Hematopoietic multipotent progenitor cell treated with erythropoietin and hydrocortisone succinate and interleukin-3 and kit ligand, for 15 days (in vitro differentiated cells): Measurements from ENCODE around the gene MCF2L2.
"Not testable (repeated sequence)": the region's sequence is repeated elsewhere in the genome, so short reads cannot be mapped to it uniquely, and the experiment has no call there.

Experiments
- DNase-seq: peaks from one replicate; pipeline ENCODE4 v3.0.0-alpha.2; 2015; ENCODE audit warnings: low spot score

Gene MCF2L2

GRCh38 chr3:183233966-183234365 lies 194.5 kb downstream of the MCF2L2 start:
- no peak for DNase-seq

DNA sequence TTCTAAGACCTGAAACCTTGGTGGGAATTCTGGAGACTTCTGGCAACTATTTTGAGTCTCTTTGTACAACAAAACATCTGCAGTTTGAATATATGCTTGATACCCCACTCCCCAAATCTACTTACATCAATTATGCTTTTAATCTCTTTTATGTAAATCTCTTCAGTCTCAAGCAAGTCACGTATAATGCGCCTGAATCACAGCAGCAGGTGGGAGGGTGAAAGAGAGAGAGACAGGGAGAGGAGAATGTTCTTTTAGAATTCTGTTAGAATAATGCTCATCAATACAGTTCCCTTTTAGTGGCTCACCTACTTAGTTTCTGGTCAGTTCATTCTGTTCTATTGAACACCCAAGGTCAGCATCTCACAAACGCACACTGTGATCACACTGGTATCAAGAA lies 197.6 kb downstream of the MCF2L2 start:
- DNase-seq = no peak

- not testable (repeated sequence) for DNase-seq
Observed at GRCh38 chr3:183230251-183230650, 198.2 kb downstream of the MCF2L2 start.

- DNase-seq = no peak
Observed at GRCh38 chr3:183229178-183229577, 199.2 kb downstream of the MCF2L2 start.

GRCh38 chr3:183227586-183227985 lies 200.8 kb downstream of the MCF2L2 start:
- no peak for DNase-seq

- no peak for DNase-seq
Observed at GRCh38 chr3:183226333-183226890, 202.0 kb downstream of the MCF2L2 start.

DNA sequence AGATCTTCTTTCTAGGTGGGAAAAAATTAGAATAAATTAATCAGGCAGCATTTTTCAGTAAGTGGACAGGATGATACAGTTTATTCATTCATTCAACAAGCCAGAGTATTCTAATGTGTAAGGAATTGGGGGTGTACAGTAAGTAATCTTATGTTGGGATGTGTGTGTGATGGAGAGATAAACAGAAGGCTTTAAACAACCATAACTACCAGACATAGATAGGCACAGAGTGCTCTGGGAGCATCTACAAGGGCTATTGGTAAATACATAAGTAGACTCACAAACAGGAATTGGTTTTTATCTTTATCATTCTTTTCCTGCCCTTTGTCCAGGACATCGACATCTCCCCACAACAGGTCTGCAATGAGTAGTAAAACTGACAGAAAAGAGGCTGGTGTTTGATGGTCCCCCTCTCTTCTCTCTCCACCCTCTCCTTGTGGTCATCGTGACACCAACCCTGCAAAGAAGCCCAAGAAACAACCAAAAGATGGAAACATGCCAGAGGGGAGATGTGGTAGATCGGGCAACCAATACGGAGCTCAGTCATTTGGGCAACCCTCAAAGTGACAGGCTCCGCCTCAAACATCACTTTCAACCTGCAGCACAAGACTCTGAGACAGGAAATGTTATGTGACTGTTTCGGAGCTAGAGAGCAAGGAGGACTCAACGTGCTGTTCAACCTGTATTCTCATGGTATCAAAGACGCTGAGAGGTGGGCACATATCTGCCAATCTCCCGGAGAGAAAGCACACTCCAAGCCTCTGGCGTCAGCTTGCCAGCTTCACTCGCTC lies 204.0 kb downstream of the MCF2L2 start:
- DNase-seq = no peak

DNA sequence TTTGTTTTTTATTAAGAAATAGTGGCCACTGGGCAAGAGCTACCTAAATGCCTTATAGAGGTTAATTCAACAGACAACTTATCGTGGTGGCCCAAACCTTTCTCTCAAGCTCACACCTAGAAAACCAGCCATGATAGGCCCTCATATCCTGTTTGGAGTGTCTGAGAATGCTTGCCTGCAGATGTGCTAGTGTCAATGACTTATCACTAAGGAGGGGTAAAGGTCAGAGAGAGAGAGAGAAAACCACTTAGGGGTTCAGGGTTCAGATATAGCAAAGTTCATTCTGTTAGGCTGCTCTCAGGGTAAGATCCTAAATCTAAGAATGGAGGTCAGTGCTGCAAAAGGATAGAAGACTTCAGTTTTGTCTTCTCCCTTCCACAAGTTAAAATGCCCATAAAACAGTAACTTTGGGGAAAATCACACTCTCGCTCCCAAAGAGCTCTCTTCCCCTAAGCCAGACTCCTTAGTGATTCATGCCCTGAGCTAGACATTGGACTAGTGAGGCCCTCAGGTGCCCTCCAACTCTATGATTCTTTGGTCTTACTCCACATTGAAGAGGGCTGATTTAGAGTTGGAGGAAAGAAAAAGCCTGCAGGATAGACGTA lies 205.7 kb downstream of the MCF2L2 start:
- DNase-seq = no peak

DNA sequence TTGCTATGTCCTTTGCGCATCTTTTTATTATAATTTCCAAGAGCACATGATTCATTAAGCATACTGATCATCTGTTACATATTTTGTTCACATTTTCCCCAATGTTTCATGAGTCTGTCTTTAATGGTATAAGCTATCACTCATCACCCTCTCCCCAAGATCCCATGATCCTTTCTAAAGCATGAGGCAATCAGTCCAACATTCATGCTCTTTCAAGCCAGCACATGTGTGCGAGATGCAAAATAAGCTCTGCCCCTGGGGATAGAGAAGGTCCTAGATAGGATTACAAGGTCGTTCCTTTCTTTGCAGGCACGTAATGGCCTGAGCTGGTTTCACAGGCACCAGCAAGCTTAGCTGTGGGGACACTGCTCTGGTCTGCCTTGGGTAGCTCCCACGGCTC lies 207.6 kb downstream of the MCF2L2 start:
- DNase-seq = no peak

GRCh38 chr3:183218826-183219225 lies 209.6 kb downstream of the MCF2L2 start:
- DNase-seq = no peak

DNA sequence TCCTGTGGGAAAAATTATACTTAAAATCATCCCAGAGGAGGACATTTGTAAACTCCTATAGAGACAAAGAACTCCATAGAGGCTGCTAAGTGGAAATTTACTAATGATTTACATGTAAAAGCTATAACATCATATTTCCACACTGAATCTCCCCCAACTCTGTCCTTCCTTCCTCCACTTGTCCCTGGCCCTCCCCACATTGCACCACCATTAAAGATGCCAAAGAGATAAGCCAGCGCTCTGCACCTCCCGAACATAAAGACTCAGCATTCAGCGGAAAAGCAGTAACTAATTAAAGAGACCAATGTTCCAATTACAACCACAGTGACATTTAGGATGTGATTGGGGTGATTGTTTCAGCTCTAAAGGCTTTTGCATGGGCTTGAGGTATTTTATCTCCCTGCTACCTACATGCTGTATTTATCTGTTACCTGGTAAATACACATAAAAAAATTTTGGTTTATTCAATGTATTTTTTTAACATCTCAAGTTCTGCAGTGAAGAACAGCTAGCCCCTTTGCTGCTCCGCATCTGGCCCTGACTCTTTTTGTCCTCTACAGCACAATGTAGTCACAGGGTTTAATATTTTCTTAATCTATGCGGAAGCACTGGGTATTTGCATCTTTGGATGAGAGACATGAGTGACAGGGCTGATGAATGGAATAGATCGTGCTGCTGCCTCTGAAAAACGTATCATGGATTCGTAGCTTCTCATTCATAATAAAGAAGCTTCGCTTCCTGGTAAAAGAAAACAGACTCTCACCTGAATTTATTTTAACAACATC lies 210.7 kb downstream of the MCF2L2 start:
- no peak for DNase-seq

DNA sequence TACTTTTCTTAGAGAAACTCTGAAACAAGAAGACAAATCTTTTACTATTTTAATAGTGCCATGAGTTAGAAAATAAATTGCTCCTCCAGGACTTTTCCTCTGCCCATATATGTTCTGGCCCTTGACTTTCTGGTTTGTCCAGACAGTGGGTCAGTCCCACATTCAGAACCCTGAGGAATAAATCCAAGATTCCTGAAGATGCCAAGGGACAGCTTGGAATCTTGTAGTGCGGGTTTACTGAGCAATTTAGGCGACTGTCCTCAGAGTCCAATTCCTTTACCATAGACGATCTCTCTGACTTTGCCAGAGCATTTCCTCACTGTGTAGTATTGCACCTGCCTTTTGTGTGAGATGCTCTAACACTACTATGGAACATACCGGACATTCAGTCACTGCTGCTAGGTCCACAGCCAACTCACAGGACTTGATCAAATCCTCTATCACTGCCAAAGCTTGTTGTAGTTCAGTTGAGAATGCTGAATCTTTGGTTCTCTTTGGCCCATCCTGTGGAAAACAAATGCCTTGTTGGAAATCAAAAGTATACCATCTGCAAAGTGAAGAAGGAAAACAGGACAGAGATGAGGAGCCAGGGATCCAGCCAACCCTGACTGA lies 212.7 kb downstream of the MCF2L2 start:
- no peak for DNase-seq

DNA sequence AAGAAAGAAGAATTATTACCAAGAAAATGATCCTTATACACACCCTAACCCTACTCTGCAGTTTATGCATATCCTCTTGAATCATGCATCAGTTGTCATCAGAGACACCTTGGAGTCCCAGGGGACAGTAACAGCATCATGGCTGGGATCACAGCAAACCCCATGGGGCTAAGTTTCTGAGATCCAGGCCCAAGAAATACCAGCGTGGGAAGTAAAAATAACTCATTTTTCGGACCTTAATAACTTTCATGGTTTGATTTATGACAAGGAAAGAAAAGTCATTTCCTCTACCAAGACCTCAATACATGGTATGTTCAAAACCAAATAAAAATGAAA lies 214.2 kb downstream of the MCF2L2 start:
- no peak for DNase-seq

GRCh38 chr3:183213415-183214276 lies 214.8 kb downstream of the MCF2L2 start:
- DNase-seq = no peak

DNA sequence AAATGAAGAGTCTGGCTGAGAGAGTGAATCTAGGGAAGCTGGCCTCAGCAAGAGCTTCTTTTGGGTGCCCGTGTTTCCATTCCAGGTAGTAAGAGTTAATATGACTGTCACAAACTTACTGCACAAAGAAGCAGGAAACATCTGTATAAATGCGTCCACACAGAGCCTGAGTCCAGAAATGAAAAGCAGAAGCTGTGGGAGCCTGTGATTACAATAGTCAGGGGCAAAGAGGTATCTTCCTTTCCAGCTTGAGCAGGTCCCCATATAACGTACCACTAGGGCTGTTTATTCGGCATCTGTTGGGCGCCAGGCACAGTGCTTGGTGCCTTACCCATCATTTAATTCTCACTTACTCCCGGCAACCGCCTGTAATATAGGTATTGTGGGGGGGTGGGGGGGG lies 215.9 kb downstream of the MCF2L2 start:
- DNase-seq = no peak

DNA sequence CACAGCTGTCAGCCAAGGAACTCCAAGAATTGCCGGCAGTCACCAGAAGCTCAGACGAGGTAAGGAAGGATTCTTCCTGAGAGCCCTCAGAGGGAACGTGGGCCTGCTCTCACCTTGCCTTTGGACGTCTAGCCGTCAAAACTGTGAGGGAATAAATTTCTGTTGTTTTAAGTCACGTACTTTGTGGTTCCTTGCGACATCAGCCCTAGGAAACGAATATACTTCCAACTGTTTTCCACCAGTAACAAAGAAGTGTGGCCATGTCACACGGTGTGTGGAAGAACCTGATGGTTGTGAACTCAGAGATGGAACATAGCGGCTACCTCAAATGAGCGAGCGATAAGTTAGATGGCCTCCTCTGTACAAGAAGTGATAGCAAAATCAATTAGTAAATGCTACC lies 216.3 kb downstream of the MCF2L2 start:
- DNase-seq = no peak

DNA sequence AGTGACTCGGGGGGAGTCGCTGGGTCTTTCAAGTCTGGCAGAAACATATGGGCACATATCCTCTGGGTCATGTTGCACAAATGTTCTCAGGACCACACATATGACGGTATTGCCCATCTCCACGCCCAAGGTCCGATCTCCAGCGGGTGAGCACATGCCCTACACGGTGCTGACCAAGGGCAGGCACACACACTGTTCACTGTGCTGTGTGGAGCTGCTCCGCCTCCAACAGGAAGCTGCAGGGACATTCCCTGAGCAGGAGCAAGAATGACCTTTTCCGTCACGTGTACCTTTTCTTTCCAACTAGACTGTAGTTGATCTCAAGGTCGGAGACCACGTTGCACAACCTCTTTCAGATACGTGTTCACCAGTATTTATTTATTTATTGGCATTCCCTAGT lies 217.1 kb downstream of the MCF2L2 start:
- DNase-seq = no peak

DNA sequence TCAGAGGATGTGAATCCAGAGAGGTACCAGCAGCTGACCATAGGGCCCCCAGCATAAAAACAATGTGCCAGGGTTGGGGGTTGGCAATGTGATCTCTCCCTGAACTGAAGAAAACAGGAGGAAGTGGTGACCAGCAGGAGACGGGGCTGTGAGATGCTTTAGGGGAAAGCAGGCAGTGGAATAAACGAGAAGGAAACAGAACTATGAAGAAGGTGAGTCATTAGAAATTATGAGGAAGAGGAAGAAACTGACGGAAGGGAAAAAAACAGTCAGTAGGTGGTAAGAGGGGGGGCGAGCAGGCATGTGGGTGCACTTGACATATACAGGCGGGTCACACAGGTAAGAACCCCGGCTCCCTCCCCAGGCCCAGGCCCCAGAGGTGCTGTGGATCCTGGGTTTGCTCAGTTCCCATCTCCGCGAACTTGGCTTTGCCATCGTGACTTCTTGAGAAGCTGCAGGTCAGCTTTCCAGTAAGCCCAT lies 217.5 kb downstream of the MCF2L2 start:
- no peak for DNase-seq

DNA sequence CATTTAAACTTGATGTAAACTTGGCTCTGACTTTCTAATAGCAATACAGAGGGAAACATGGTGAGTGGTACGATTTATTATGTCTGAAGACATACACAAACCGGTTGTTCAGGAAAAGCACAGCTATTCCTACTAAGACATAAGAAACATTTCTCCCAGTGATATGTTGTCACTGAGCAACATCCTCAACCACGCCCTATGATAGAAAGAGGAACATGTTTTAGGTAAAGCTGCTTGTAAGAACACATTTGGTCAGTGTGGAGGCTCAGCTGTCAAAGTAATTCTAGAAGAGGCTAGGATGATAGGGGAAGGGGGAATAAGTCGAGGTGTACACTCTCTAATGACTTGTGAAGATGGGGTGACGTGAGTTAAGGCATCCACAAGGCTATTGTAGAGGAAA lies 218.1 kb downstream of the MCF2L2 start:
- no peak for DNase-seq

DNA sequence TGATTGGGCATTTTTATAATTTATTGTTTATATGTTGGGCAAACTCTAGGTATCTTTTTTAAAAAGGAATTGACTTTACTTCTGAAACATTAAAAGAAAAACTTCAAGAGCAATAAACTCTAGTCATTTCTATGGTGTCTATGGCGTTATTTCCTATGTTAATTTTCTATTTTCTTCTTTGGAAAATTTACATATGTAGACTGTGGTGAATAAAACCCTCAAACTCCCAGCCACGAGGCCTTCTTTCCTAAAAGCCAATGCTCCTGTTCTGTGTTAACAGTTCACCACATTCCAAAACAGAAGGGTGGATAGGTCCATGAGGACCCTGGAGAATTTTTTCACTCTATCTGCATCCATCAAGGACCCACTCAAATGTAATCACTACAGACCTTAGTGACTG lies 219.6 kb downstream of the MCF2L2 start:
- DNase-seq = no peak

GRCh38 chr3:183208260-183208659 lies 220.2 kb downstream of the MCF2L2 start:
- no peak for DNase-seq
